ENCODE results near the gene RABGEF1.
"Not testable (repeated sequence)": the region's sequence is repeated elsewhere in the genome, so short reads cannot be mapped to it uniquely, and the experiment has no call there.

The RABGEF1 gene

GRCh38 chr7:66807736-66808135 lies 67.2 kb downstream of the RABGEF1 start:
- in situ Hi-C loops (cut with HindIII; ENCODE audit: low sequenced_read_pairs), result no loop called here

GRCh38 chr7:66810716-66811115 lies 70.2 kb downstream of the RABGEF1 start:
- in situ Hi-C loops (cut with HindIII; ENCODE audit: low sequenced_read_pairs), result no loop called here

GRCh38 chr7:66815186-66815875 lies 74.8 kb downstream of the RABGEF1 start:
- in situ Hi-C loops (cut with HindIII; ENCODE audit: low sequenced_read_pairs), result not testable (repeated sequence)

- in situ Hi-C loops (cut with HindIII; ENCODE audit: low sequenced_read_pairs), result no loop called here
These were observed 75.4 kb downstream of the RABGEF1 start for GRCh38 chr7:66815951-66816350.

GRCh38 chr7:66816658-66817057 lies 76.1 kb downstream of the RABGEF1 start:
- in situ Hi-C loops (cut with HindIII; ENCODE audit: low sequenced_read_pairs), result not testable (repeated sequence)

- in situ Hi-C loops (cut with HindIII; ENCODE audit: low sequenced_read_pairs), result not testable (repeated sequence)
These were observed 76.8 kb downstream of the RABGEF1 start for GRCh38 chr7:66817208-66817795.

- in situ Hi-C loops (cut with HindIII; ENCODE audit: low sequenced_read_pairs), result not testable (repeated sequence)
These were observed 77.4 kb downstream of the RABGEF1 start for GRCh38 chr7:66817956-66818355.

GRCh38 chr7:66824041-66824440 lies 83.5 kb downstream of the RABGEF1 start:
- in situ Hi-C loops (cut with HindIII; ENCODE audit: low sequenced_read_pairs), result no loop called here

GRCh38 chr7:66825538-66825937 lies 85.0 kb downstream of the RABGEF1 start:
- in situ Hi-C loops (cut with HindIII; ENCODE audit: low sequenced_read_pairs), result not testable (repeated sequence)

- in situ Hi-C loops (cut with HindIII; ENCODE audit: low sequenced_read_pairs), result no loop called here
These were observed 86.1 kb downstream of the RABGEF1 start for GRCh38 chr7:66826649-66827048.

- in situ Hi-C loops (cut with HindIII; ENCODE audit: low sequenced_read_pairs), result not testable (repeated sequence)
These were observed 90.4 kb downstream of the RABGEF1 start for GRCh38 chr7:66830976-66831375.

GRCh38 chr7:66832531-66833351 lies 92.2 kb downstream of the RABGEF1 start:
- in situ Hi-C loops (cut with HindIII; ENCODE audit: low sequenced_read_pairs), result no loop called here

- in situ Hi-C loops (cut with HindIII; ENCODE audit: low sequenced_read_pairs), result no loop called here
These were observed 96.5 kb downstream of the RABGEF1 start for GRCh38 chr7:66837007-66837406.

GRCh38 chr7:66837661-66838060 lies 97.1 kb downstream of the RABGEF1 start:
- in situ Hi-C loops (cut with HindIII; ENCODE audit: low sequenced_read_pairs), result no loop called here

GRCh38 chr7:66839814-66840213 lies 99.3 kb downstream of the RABGEF1 start:
- in situ Hi-C loops (cut with HindIII; ENCODE audit: low sequenced_read_pairs), result no loop called here

- in situ Hi-C loops (cut with HindIII; ENCODE audit: low sequenced_read_pairs), result no loop called here
These were observed 99.8 kb downstream of the RABGEF1 start for GRCh38 chr7:66840316-66840715.

- in situ Hi-C loops (cut with HindIII; ENCODE audit: low sequenced_read_pairs), result no loop called here
These were observed 101.4 kb downstream of the RABGEF1 start for GRCh38 chr7:66841898-66842297.

GRCh38 chr7:66843492-66843891 lies 103.0 kb downstream of the RABGEF1 start:
- in situ Hi-C loops (cut with HindIII; ENCODE audit: low sequenced_read_pairs), result not testable (repeated sequence)

- in situ Hi-C loops (cut with HindIII; ENCODE audit: low sequenced_read_pairs), result no loop called here
These were observed 104.2 kb downstream of the RABGEF1 start for GRCh38 chr7:66844552-66845378.

GRCh38 chr7:66845379-66846095 lies 105.0 kb downstream of the RABGEF1 start:
- in situ Hi-C loops (cut with HindIII; ENCODE audit: low sequenced_read_pairs), result no loop called here

Measured in DLD1 (cell line).